Occipital lobe (tissue), 2 donors: ENCODE results near the gene ENTHD1. TPM values are rescaled to one million over a fixed set of nuclear protein-coding genes. Genes with fewer than 3 reads are reported as not detected.
"Not testable (repeated sequence)": the region's sequence is repeated elsewhere in the genome, so short reads cannot be mapped to it uniquely, and the experiment has no call there.

Source experiments
- DNase-seq: peaks from one replicate; lab custom pipeline; 2025; lab: John Stamatoyannopoulos, UW
- total RNA-seq: library from RNA; depleted of rRNA; stranded (reverse); fragments of >200 nt; gene quantifications from one replicate; pipeline ENCODE4 v1.2.3, GENCODE V29; 2014

Gene ENTHD1
- total RNA-seq, 1 donor from 2014 or later = 0.16 TPM

- DNase-seq = not testable (repeated sequence)
These were observed 159.5 kb downstream of the ENTHD1 start for GRCh38 chr22:39734046-39734445.

- no peak for DNase-seq
These were observed 160.4 kb downstream of the ENTHD1 start for GRCh38 chr22:39733191-39733590.

- no peak for DNase-seq
These were observed 160.9 kb downstream of the ENTHD1 start for GRCh38 chr22:39732625-39733024.

- DNase-seq = no peak
These were observed 161.5 kb downstream of the ENTHD1 start for GRCh38 chr22:39731881-39732555.

GRCh38 chr22:39731481-39731880, 162.1 kb downstream of the ENTHD1 start:
- no peak for DNase-seq

- DNase-seq = no peak
These were observed 164.2 kb downstream of the ENTHD1 start for GRCh38 chr22:39729141-39729934.

GRCh38 chr22:39728236-39728860, 165.2 kb downstream of the ENTHD1 start:
- DNase-seq = no peak

GRCh38 chr22:39727541-39727940, 166.0 kb downstream of the ENTHD1 start:
- no peak for DNase-seq

- no peak for DNase-seq
These were observed 168.1 kb downstream of the ENTHD1 start for GRCh38 chr22:39725351-39726035.

GRCh38 chr22:39724857-39725256, 168.7 kb downstream of the ENTHD1 start:
- no peak for DNase-seq

GRCh38 chr22:39724390-39724789, 169.2 kb downstream of the ENTHD1 start:
- DNase-seq = no peak

GRCh38 chr22:39723899-39724351, 169.6 kb downstream of the ENTHD1 start:
- DNase-seq = peak; percentile 12

- DNase-seq = no peak
These were observed 170.1 kb downstream of the ENTHD1 start for GRCh38 chr22:39723463-39723862.

- no peak for DNase-seq
These were observed 171.1 kb downstream of the ENTHD1 start for GRCh38 chr22:39722501-39722900.

GRCh38 chr22:39722032-39722325, 171.6 kb downstream of the ENTHD1 start:
- no peak for DNase-seq

- no peak for DNase-seq
These were observed 172.1 kb downstream of the ENTHD1 start for GRCh38 chr22:39721206-39722031.

GRCh38 chr22:39719559-39720450, 173.8 kb downstream of the ENTHD1 start:
- DNase-seq = no peak

GRCh38 chr22:39718921-39719475, 174.6 kb downstream of the ENTHD1 start:
- DNase-seq = no peak

GRCh38 chr22:39718206-39718605, 175.4 kb downstream of the ENTHD1 start:
- no peak for DNase-seq

- DNase-seq = no peak
These were observed 176.5 kb downstream of the ENTHD1 start for GRCh38 chr22:39717099-39717498.
